Epithelial cell of proximal tubule (primary cell): Measurements from ENCODE around the gene CCER1. TPM values are rescaled to one million over a fixed set of nuclear protein-coding genes. Genes with fewer than 3 reads are reported as not detected.

Experiments
- DNase-seq: peaks from one replicate; pipeline ENCODE4 v3.0.0-alpha.2; 2011; ENCODE audit warnings: low read depth
- H3K4me3 ChIP-seq: 2 replicates; pipeline ENCODE4 v1.5.1; 2011; ENCODE audit warnings: low read depth, mild to moderate bottlenecking, low read length
- total RNA-seq: library from RNA; depleted of rRNA; stranded (reverse); fragments of >200 nt; gene quantifications from 2 replicates; pipeline ENCODE4 v1.2.3, GENCODE V29; 2015
- TF ChIP-seq, protein P1 (sequence below): conservative IDR thresholded peaks from 2 replicates; pipeline ENCODE4 v1.5.1; 2012; ENCODE audit warnings: low read depth, mild to moderate bottlenecking, low read length

Gene CCER1
- total RNA-seq, 1 donor from 2014 or later: not detected

- no peak overlapping the region for H3K4me3 ChIP-seq
- no peak for DNase-seq
- TF ChIP-seq, protein P1, sequence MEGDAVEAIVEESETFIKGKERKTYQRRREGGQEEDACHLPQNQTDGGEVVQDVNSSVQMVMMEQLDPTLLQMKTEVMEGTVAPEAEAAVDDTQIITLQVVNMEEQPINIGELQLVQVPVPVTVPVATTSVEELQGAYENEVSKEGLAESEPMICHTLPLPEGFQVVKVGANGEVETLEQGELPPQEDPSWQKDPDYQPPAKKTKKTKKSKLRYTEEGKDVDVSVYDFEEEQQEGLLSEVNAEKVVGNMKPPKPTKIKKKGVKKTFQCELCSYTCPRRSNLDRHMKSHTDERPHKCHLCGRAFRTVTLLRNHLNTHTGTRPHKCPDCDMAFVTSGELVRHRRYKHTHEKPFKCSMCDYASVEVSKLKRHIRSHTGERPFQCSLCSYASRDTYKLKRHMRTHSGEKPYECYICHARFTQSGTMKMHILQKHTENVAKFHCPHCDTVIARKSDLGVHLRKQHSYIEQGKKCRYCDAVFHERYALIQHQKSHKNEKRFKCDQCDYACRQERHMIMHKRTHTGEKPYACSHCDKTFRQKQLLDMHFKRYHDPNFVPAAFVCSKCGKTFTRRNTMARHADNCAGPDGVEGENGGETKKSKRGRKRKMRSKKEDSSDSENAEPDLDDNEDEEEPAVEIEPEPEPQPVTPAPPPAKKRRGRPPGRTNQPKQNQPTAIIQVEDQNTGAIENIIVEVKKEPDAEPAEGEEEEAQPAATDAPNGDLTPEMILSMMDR: no peak
Measured at GRCh38 chr12:90969851-90970250, 14.9 kb upstream of the CCER1 start.

GRCh38 chr12:90969346-90969745 lies 14.4 kb upstream of the CCER1 start:
- TF ChIP-seq, protein P1: no peak
- no peak overlapping the region for H3K4me3 ChIP-seq
- DNase-seq: no peak

DNA sequence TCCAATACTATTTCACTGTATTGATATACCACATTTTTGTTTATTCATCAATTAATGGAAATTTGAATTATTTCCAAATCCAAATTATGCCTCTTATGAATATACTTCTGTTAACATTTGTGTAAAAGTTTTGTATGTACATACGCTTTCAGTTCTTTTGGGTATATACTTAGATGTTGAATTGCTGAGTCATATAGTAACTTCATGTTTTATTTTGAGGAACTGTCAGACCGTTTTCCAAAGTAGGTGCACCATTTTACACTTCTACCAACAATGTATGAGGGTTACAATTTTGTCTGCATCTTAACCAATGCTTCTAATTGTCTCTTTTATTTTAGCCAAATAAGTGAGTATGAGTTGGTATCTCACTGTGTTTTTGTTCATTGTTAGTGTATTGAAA lies 10.2 kb upstream of the CCER1 start:
- TF ChIP-seq, protein P1: no peak
- DNase-seq: no peak
- H3K4me3 ChIP-seq: no peak overlapping the region

DNA sequence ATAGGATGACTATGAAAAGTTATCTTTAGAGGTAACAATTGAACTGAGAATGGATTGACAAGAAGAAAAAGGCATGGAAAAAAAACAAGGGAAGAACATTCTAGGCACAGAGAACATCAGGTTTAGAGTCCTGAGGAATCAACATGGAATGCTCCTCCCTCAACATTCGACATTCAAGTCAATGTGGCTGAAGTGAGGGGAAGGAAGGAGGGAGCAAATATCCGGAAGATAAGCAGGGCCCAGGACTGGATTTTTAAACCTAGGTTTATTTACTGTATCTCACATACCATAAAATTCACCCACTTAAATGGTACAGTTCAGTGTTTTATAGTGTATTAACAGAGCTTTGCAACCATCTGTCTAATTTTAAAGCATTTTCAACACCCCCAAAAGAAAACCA lies 9.6 kb upstream of the CCER1 start:
- TF ChIP-seq, protein P1: no peak
- H3K4me3 ChIP-seq: no peak overlapping the region
- DNase-seq: no peak

- TF ChIP-seq, protein P1: no peak
- no peak for DNase-seq
- no peak overlapping the region for H3K4me3 ChIP-seq
Measured at GRCh38 chr12:90963946-90964345, 9.0 kb upstream of the CCER1 start.

- DNase-seq: no peak
- TF ChIP-seq, protein P1: no peak
- H3K4me3 ChIP-seq: no peak overlapping the region
Measured at GRCh38 chr12:90961154-90961553, 6.2 kb upstream of the CCER1 start.

DNA sequence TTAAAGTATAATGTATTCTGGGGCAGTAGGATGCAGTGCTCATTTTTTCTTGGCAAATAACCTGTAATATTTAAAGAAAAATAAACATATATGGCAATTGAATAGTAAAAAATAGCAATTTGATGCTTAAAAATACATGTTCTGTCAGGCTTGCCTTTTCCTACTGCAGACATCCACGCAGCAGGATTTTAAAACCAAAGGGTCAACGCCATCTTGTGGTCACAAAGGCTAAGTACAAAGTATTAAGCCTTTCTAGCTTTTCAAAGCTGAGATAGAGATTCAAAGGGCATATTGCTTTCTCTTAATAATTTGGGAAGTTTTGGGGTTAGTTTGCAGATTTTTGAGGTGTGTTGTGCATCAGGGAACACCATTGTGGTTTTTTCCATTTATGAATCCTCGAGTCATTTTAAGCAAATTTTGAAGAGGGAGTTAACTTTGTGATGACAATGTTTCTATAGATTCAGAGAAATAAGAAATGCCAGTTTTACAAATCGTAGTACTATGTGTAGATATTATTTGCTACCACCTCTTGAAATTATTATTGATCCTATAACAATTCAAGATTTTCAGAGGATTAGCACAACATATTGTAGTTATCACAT lies 4.7 kb upstream of the CCER1 start:
- H3K4me3 ChIP-seq: no peak overlapping the region
- TF ChIP-seq, protein P1: peak; percentile 78
- DNase-seq: no peak
